Ammon's horn (tissue), 1 donor: Measurements from ENCODE around the gene SUPV3L1.

ENCODE experiments used
- DNase-seq: peaks from one replicate; pipeline ENCODE4 v3.0.0-alpha.2; 2016; ENCODE audit warnings: low spot score

Gene SUPV3L1

DNA sequence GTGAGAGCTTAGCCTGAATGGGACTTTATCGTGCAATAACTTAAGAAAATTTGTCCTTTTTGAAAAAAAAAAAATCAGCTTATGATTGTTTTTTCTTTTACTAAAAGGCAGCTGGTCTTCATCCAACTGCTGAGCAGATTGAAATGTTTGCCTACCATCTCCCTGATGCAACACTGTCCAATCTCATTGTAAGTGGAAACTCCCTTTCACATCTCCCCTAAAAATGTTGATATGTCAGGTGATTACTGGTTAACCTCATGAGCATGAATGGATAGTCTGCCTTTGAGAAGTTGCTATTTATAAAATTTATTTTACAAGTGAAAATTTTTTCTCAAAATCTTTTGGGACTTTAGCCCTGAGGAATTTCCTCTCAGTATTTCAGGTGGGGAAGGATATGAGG is 22.3 kb downstream of the SUPV3L1 start:
- no peak for DNase-seq

DNA sequence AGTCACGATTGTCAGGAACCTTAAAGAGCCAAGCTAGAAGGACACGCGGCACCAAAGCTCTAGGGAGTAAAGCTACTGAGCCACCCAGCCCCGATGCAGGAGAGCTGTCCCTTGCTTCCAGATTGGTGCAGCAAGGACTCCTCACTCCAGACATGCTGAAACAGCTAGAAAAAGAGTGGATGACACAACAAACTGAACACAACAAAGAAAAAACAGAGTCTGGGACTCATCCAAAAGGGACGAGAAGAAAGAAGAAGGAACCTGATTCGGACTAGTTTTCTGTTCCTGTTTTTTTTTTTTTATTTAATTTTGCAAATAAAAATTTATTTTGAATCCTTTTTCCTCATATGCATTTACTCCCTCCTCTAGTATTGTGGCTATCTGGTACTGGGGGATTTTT is 28.7 kb downstream of the SUPV3L1 start:
- DNase-seq = no peak

DNA sequence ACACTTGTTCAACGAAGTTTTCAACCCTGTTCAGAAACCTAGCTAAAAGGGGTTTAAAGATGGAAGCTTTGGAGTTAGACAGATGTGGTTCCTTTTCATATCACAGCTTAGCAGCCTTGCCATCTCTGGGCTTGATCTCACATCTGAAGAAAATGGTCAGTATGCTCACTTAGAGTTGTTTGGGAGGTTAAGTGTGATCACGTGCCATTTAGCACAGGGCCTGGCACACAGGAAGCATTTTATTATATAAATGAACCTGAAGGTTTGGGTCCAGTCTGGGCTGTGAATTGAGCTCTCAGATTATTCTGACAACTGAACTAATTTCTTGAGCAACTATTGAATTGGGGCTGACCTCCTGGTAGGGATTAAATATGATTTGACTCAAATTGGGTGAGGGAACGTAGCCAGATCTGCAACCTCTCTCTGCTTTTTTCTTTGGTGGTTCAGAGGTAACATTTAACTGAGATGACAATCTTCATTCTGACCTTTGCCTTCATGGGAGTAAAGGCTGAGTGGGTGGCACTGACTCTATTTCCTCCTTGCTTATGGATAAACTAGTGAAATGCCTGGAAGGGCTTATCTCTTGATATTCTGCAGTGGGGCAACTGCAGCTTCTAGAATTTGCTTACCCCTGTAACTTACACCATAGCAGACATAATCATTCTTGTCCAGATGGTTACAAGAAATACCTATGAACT is 29.9 kb downstream of the SUPV3L1 start:
- DNase-seq = no peak

DNA sequence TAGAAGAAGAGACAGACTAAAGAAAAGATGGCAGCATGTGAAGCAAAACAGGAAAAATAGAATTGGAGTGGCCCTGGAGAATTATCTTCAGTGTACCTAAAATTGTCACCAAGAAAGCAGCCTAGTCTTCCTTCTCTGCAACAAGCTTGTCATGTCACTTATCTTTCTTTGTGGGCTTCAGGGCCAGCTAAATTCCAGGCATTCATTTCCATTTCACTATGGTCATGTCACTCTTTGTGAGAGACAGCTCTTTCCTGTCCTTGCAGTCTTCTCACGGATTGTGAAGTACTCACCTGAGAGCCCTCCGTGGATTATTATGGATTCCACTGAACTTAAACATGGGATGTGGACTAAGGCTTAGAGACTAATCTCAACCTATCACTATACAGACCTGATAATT is 31.1 kb downstream of the SUPV3L1 start:
- no peak for DNase-seq

DNA sequence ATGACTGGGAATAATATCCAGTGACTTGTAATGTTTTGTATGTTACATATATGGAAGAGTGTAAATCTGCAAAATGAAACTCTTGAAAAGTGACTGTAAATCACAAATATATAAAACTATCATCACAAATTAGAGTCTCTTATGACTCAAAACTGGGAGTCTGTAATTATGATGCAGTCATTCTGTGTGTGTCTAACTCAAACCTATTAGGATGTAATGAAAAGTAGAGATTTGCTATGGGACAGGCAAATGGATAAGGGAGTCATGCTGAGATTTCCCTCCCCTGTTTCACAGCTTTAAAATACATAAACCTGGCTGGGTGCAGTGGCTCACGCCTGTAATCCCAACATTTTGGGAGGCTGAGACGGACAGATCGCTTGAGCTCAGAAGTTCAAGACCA is 31.5 kb downstream of the SUPV3L1 start:
- DNase-seq = no peak

DNA sequence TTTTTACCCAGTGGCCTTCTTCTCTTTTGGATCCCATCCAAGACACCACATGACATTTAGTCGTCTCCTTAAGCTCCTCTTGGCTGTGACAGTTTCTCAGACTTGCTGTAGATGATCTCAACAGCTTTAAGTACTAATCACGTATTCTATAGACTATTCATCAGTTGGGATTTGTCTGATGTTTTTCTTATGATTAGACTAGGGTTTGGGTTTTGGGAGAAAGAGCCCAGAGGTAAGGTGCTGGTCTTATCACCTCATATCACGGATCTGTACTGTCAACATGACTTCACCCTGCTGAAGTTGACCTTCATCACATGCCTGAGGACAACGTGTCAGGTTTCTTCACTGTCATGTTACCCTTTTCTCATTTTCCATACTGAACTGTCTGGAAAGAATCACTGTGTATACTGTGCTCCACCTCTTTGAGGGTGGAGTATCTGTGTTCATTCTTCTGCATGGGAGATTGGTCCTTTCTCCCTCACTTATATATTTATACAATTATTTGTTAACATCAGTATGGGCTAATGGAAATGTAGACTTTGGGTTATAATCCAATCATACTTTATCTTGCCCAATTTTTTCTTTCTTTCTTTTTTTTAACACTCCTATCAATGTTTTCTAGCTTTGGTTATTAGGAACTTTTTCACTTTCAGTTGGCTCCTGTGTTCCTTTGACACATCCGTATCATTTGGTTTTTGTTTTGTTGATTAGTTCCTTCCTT is 33.7 kb downstream of the SUPV3L1 start:
- DNase-seq = no peak

DNA sequence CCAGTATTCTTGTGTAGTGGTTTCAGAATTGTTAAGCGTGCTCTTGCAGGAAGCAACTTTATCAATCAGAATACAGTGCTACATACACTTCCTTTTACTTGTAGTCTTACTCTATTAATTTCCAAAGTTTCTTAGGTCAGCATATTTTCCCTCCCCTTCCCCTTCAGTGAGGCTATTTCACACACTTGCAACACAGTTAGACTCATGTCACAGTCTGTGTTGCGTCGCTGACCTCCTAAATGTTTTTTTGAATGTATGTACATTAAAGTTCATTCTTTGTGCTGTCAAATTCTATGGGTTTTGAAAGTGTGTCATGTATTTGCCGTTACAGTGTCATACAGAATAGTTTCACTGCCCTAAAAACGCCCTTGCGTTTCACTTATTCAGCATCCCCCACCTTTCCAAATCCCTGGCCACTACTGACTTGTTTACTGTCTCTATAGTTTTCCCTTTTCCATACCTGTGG is 34.7 kb downstream of the SUPV3L1 start:
- DNase-seq = no peak

DNA sequence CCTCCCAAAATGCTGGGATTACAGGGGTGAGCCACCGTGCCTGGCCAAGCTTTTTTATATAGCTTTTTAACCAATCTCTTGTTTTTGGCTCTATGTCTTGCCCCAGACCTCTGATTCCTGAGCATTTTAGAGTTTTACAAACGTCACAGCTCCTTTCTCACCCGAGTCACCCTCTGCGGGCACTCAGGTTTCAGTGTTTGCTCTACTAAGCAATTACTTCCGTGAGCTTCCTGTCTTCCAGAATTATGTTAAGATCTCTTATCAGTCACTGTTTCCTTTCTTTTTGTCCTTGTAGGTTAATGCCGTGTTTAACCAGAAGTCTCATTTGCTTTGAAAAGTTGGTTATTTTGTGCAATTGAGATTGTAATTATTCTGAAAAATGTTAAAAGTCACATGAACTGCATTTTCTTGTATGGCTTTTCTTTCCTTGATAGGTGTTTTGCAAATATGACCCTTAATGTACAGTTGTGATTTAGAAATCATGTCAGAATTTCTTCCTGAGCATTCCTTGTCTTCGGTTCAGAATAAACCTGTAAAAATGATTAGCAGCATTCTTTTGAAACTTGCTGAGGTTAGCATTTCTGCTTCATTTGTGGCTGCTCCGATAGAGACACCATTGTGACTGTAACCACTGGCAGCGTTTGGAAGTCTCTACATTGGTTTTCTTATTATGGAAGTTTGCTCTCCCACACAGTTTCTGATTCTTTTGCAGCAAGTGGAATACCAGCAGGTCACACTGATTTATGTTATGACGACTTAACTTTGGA is 35.6 kb downstream of the SUPV3L1 start:
- no peak for DNase-seq

DNA sequence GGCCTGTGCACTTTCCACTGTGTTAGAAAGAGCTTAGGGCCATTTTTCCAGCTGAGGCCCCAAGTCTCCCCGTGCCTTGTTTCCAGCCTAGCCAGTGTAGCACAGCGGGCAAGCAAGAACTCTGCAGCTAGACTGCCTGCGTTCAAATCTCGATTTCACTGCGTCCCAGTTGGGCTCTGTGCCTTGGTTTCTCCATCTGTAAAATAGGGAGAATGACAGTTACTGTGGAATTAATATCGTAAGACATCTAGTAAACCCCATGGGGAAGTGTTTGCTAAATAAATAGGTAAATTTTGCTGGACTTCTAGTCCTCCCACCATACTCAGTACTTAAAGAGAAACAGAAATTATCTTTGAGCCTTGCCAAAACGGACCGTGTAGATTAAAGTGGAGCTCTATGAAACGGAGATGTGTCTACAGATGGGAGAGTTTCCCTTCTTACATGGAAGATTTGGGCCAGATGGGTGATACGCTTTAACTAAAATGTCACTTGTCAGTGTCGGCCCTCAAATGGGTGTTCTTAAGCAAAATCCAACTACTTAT is 36.6 kb downstream of the SUPV3L1 start:
- DNase-seq = no peak

DNA sequence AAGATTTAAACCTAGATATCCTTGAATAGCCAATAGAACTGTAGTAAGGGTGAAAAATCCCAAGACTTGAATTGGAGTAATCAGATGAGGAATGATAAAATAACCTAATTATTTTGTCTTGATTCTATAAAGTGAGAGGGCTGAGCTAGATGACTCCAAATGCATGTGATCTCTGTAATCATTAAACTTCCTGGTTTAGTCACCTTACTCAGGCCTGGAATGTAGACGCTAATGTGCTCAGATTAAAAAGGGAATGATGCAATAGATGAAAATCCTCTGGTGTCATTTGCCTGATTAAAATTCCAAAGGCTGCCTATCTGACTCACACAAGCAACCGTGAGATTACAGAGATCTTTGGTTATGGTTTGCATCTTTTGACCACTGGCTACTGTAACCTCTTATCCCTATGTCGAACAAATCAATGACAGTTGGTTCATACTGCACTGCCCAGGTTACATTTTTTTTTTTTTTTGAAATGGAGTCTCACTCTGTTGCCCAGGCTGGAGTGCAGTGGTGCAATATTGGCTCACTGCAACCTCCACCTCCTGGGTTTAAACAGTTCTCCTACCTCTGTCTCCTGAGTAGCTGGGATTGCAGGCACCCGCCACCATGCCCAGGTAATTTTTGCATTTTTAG is 37.2 kb downstream of the SUPV3L1 start:
- DNase-seq = no peak

DNA sequence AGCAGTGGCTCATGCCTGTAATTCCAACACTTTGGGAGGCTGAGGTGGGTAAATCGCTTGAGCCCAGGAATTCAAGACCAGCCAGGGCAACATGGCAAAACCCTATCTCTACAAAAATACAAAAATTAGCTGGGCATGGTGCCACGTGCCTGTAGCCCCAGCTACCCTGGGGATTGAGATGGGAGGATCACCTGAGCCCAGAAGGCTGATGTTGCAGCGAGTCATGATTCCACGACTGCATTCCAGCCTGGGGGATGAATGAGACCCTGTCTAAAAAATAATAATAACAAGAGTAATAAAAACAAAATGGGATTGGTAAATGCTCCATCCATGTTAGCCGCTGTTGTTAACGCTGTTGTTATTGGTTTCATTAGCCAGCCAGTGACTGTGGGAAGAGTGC is 38.8 kb downstream of the SUPV3L1 start:
- no peak for DNase-seq

DNA sequence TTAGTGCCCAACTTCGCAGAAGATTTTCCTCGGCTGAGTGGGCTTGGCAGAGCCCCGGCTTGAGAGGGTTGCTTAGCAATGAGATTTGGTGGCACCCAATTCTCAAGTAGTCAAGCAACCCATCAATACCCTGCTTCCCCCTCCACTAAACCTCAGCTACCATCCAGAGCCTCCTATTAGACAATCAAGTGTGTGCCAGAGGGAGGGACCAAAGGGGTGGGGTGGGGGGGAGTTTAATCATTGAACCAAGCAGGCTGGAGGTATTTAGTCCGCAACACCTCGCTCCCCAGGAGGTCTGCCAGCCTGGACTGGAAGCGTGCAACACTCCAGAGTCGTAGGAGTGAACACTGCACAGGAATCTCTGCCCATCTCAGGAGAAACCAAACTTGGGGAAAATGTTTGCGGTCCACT is 40.0 kb downstream of the SUPV3L1 start, which contains the start of gene HKDC1:
HKDC1 (plus strand) TSS at position 292 of the 411 bp plus-strand sequence; CDS start at position 396, 104 bp downstream.
- DNase-seq = no peak

DNA sequence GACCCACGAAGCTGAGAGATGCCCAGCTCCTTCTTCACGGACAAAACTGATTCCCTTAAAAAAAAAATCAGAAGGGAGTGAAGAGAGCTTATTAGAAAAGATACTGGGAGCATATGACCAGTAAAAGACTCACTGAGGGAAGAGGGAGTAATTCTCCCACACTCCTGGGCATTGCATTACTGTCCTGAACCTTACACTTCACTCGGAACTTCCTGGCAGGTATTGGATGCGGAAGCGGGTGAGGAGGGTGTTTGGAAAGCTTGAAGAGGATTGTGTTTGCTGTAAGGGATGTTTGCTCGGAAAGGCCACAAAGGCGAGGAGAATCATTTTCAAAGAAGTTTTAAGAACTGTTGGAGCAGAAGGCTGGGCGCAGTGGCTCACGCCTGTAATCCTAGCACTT is 40.5 kb downstream of the SUPV3L1 start:
- DNase-seq = no peak

DNA sequence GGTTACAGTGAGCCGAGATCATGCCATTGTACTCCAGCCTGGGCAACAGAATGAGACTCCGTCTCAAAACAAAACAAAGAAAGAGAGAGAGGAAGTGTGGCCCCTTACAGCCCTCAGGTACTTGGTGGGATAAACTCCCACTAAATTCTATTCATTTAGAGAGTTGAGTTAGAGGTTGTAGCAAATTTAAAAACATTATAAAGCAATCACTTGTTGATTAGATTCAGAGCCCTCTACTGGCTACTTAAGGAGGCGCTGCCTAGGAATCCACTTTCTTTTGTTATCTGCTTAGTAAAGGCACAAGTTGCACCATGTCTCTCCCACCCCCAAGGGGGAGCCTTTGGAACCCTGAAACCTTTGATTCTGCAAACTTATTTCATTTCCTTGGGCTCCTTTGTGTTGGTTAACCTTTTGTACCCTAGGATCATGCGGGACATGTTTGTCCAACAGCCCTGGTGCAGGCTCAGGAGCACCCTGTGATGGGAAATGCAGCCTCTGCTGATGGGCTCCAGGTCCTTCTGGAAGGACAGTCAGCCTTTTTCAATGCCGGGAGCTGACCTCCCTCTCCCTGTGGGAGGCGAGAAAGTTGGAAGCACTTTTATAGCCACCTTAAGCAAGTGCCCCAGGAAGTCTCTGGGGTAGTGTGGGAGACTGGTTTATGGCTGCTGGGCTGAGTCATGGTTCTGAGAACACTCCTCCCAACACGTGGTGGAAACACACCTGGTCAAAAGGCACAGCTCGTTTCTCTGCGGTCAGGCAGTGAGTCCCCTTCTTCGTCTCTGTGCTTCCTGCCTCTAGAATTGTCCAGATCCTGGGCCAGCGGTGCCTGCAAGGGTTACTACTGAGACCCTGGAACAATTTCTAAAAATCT is 42.4 kb downstream of the SUPV3L1 start:
- DNase-seq = no peak

DNA sequence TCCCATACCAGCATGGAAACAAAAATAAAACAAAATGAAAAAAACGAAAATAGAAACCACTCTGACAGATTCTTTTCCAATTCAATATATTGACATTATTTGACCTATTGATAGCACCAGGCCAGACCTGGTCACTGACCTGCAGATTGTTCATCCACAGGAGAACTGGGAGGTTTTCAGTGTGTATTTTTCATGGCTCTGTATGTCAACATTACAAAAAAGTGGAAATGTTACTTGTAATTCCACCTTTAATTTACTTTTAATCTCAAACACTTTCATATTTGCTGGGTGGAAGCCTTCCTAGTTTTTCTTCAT is 43.0 kb downstream of the SUPV3L1 start:
- no peak for DNase-seq

DNA sequence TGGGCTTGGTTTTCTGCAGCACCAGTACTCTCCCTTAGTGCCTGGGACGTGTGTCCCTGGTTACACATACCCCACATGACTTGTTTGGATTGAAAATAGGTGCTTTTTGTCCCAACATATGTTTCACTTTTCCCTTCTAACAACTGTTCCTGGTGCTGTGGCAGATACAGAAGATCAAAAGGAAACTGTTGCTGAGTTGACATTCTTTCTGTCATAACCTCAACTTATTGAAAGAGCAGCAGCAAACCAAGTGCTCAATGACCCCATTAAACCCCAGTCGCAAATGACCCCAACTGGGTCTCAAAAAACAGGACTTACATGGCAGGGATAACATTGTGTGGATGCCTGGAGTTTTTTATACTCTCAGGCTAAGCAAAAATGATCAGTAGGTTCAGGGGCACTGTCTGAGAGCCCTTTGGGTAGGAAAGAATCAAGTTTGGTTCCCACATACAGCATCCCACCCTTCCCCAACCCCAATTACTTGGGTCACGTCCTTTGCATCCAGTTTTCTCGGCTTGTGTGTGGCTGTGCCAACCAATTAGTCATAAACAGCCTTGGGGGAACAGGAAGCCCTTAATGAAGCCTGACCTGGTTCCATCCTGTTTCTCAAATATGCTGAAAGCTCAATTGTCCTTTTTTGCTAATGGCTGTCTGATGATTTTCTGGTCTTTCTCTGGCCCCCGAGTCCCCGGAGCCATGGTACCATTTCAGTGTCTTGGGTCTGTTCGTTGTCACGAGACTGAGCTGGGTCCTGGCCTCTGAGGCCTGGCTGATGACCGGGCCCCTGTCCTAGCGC is 45.0 kb downstream of the SUPV3L1 start:
- no peak for DNase-seq

DNA sequence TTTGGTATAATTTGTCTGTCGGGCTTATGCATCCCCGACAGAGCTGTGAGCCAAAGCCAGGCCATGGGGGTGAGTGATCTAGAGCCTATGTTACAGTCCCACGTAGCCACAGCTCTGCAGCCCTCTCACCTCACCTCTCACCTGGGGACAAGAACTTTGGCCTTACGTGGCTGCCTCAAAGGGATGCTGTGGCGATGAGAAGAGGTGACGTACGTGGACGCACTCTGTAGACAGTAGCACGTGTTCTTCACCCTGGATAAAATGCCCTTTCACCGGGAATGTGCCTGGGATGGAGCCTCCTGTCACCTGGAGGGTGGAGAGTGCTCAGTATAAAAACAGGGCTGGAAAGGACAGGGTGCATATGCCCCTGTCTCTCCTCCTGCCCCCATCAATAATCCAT is 45.6 kb downstream of the SUPV3L1 start:
- no peak for DNase-seq

DNA sequence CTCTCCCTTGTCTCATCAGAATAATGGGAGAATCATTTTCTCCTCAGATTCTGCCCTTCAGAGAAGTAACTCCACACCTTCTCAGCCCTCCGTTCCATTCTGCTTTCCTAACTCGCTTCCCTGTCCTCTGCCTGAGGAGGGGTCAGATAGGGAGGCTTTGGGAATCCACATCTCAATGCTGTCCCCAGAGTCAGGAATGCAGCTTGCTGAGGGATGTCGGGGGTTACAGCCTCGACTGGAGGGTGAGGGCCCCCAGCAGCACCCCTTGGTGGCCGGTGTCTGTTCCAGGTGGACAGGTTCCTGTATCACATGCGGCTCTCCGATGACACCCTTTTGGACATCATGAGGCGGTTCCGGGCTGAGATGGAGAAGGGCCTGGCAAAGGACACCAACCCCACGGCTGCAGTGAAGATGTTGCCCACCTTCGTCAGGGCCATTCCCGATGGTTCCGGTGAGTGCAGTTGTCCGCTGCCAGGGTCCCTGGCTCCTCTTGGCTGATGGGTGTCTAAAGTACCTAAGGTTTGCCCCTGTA is 47.0 kb downstream of the SUPV3L1 start:
- no peak for DNase-seq

DNA sequence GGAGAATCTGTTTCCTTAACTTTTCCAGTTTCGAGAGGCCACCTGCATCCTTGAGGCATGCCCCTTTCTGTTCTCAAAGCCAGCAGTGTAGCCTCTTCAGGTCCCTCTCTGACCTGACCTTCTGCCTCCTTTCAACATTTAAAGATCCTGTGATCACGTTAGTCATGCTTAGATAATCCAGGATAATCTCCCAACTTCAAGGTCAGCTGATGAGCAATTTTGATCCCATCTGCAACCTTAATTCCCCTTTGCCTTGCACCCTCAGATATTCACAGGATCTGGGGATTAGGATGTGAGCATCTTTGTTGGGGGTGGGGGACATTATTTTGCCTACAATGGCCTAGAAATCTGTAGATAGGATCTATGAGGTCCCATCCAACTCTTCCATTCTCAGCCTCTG is 48.1 kb downstream of the SUPV3L1 start:
- DNase-seq = no peak

DNA sequence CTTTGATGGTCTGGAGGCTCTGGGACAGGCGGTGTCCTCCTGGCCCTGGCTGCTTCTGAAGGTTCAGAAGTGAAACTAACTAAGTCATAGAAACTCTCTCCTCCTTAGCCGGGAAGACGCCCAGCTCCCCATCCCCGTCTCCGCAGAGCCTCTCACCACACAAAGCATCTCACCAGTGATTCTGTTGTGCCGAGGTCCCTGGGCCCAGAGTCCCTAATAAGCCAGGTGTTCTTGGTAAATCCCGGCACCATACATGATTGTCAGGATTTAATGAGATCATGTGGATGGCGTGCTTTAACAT is 49.5 kb downstream of the SUPV3L1 start:
- no peak for DNase-seq
